ENCODE results near the gene CCDC183.
"Not testable (repeated sequence)": the region's sequence is repeated elsewhere in the genome, so short reads cannot be mapped to it uniquely, and the experiment has no call there.

The CCDC183 gene

GRCh38 chr9:136784997-136785361 is 11.2 kb upstream of the CCDC183 start:
- no peak for DNase-seq (ENCODE audit: low read depth in 2 of 2, low spot score in 1 of 2)

DNA sequence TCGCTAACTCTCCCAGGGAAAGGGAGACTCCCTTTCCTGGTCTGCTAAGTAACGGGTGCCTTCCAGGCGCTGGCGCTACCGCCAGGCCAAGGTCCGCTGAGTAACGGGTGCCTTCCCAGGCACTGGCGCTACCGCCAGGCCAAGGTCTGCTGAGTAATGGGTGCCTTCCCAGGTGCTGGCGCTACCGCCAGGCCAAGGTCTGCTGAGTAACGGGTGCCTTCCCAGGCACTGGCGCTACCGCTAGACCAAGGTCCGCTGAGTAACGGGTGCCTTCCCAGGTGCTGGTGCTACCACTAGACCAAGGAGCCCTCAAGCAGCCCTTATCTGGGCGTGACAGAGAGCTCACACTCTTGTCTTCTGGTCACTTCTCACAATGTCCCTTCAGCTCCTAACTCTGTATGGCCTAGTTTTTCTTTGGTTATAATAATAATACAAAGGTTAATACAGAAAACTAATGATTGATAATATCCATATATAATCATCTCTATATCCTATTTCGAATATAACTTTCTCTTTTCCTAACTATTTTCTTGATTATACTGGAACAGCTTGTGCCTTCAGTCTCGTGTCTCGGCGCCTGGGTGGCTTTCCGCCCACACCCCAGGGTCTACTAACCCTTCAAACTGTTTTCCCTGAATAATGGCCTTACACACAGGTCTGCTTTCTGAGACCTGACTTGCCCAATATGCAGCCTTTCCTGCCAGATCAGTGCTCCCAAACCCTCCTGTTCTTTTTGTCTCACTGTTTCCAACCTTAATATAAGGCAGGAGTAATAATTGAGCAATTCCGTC is 10.4 kb upstream of the CCDC183 start:
- not testable (repeated sequence) for DNase-seq (ENCODE audit: low read depth in 2 of 2, low spot score in 1 of 2)

- DNase-seq (ENCODE audit: low read depth in 2 of 2, low spot score in 1 of 2), result no peak
Measured at GRCh38 chr9:136786451-136786850, 9.7 kb upstream of the CCDC183 start.

DNA sequence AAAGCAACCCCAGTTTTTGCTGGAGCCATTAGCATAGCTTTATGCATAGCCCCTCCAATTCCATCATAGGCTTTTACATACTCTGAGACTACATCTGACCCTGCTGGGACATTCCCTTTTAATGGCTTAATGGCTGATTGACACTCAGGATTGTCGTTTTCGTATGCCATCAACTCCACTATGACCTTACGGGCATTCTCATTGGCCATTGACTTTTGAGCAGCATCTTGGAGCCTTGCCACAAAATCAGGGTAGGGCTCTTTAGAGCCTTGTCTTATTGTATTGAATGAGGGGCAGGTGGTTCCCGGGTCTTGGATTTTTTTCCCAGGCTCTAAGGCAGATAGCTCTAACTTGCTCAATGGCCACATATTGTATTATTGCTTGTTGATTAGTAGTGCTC is 9.2 kb upstream of the CCDC183 start:
- not testable (repeated sequence) for DNase-seq (ENCODE audit: low read depth in 2 of 2, low spot score in 1 of 2)

DNA sequence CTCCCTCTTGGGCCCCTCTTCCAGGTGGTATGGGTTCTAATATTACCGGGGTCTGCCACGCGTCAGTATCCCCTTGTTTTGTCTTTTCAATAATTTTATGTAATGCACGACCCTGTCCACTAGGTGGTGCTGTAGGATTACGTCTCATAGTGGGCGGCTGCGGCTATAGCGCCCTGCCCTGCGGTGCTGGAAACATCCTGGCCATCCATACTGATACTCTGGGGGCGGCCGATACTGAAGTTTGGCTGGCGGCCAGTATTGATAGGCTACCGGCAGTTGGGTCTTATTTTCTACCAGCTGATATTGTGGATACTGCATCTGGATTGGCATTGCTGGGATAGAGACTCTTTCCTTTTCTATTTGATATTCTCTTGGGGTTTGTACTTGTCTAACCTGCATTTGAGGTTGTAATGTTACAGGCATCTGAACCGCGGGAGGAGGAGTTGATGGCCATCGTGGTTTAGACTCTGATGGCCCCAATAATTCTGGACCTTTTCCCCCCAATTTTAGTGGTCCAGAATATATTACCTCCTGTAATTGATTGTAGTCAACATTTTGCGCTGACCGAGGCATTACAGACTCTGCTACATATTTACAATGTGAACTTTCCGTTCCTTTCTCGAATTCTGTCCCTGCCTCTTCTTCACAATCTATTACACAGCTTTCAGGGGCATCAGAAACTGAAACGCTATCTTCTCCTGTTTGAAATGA is 8.3 kb upstream of the CCDC183 start:
- peak; percentile 35 to 51 for DNase-seq (ENCODE audit: low read depth in 2 of 2, low spot score in 1 of 2)

GRCh38 chr9:136788644-136789522 is 7.3 kb upstream of the CCDC183 start:
- DNase-seq (ENCODE audit: low read depth in 2 of 2, low spot score in 1 of 2), result not testable (repeated sequence)

DNA sequence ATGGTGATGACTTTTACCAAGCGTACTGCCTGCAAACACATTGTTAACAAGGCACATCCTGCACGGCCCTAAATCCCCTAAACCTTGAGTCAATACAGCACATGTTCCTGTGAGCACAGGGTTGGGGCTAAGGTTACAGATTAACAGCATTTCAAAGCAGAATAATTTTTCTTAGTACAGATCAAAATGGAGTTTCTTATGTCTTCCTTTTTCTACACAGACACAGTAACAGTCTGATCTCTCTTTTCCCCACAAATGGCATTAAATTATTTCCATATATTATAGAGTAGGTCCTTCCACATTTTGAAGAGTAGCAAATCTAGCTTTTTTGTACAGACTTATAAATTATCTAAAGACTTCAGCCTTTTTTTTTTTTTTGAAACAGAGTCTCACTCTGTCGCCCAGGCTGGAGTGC is 6.6 kb upstream of the CCDC183 start:
- DNase-seq (ENCODE audit: low read depth in 2 of 2, low spot score in 1 of 2), result no peak

- peak; percentile 97 to 99 for DNase-seq (ENCODE audit: low read depth in 2 of 2, low spot score in 1 of 2)
Measured at GRCh38 chr9:136790640-136791515, 5.3 kb upstream of the CCDC183 start, which contains the start of gene TMEM141. Gene TMEM141, plus strand, starts transcription at chr9:136791344. Its CDS starts 27 bp downstream, at chr9:136791371.

DNA sequence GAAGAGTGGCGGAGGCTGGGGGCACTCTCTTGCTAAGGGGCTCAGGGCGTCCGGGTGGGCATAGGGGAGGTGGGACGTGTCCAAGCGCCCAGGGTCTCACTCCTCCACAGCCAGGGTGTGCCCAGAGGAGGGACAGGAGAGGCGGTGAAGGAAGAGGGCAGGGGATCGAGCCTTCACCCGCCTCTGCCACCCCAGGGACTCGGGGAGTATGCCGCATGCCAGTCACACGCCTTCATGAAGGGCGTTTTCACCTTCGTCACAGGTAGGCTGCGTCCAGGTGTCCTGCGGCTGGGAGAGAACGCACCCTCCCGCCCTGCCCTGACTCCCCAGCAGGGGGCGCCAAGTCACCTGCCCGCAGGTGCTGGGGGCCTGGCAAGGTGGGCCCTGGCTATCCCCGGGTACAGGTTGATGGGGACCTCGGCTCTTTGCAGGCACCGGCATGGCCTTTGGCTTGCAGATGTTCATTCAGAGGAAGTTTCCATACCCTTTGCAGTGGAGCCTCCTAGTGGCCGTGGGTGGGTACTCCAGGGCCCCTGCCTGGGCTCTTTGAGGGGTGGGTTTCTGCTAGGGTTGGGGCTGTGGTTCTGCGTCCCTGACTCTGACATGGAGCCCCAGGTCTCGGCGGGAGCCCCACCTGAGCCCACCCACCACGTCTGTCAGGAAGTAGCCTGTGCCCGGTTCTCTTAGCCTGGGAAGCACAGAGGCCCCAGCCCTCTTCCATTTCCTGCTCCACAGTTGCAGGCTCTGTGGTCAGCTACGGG is 4.4 kb upstream of the CCDC183 start:
- peak; percentile 29 to 38 for DNase-seq (ENCODE audit: low read depth in 2 of 2, low spot score in 1 of 2)

GRCh38 chr9:136792321-136793085 is 3.6 kb upstream of the CCDC183 start:
- DNase-seq (ENCODE audit: low read depth in 2 of 2, low spot score in 1 of 2), result no peak

DNA sequence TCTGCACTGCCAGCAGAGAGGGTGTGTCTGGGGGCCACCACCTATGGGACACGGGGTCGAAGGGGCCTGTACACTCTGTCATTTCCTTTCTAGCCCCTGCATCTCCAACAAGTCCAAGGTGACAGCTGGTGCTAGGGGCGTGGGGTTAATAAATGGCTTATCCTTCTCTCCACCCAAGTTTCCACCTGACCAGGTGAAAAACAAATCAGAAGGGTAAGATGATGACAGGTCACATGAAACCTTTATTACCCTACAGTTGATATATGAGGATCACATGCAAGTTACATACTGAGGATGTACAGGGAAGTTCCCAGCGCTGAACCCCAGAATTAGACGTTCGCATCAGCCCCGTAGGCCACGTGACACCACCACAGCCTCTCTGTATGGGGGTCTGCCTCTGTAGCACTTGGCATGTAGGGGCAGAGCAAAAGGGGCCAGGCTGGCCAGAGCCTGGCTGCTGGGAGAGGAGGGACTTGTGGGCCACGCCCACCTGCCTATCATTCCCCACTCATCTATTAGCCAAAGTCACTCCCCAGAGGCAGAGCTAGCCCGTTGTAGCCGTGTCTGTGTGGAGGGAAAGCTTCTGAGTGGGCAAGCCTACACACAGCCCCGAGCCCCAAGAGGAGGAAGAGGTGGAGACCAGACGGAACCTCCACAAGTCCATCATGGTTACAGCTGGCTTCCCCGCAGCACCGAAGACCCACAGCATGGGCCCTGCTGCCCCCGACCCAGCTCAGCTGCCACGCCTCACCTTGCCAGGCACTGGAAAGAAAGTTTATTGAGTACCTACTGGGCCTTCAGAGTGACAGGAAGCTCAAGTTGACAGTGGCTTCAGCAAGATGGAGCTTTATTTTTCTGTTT is 2.8 kb upstream of the CCDC183 start:
- DNase-seq (ENCODE audit: low read depth in 2 of 2, low spot score in 1 of 2), result no peak

DNA sequence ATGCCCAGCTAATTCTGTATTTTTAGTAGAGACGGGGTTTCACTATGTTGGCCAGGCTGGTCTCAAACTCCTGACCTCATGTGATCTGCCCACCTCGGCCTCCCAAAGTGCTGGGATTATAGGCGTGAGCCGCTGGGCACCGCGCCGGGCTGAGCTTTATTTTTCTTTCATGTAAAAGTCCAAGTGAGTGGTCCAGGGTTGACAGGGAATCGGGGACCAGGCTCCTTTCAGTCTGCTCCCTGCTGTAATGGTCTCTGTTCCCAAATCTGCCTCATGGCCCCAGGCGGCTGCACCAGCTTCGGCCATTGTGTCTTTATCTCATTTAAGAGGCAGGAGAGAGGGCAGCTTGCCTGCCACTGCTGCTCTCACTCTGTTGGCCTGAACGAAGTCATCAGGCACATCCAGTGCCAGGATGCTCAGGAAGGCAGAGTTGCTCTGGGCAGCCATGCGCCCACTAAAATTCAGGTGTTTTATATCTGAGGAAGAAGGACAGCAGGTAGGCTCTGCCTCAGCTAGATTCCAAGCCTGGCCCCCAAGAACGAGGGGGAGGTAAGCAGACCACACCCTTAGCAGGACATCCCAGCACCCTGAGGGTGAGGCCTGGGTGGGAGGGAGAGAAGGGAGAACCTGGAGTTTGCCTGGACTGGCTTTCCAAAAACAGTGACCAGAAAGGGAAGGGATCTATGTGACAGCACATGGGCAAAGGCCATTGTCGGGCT is 1.7 kb upstream of the CCDC183 start:
- DNase-seq (ENCODE audit: low read depth in 2 of 2, low spot score in 1 of 2), result no peak

GRCh38 chr9:136795000-136795348 is 1.2 kb upstream of the CCDC183 start:
- no peak for DNase-seq (ENCODE audit: low read depth in 2 of 2, low spot score in 1 of 2)

DNA sequence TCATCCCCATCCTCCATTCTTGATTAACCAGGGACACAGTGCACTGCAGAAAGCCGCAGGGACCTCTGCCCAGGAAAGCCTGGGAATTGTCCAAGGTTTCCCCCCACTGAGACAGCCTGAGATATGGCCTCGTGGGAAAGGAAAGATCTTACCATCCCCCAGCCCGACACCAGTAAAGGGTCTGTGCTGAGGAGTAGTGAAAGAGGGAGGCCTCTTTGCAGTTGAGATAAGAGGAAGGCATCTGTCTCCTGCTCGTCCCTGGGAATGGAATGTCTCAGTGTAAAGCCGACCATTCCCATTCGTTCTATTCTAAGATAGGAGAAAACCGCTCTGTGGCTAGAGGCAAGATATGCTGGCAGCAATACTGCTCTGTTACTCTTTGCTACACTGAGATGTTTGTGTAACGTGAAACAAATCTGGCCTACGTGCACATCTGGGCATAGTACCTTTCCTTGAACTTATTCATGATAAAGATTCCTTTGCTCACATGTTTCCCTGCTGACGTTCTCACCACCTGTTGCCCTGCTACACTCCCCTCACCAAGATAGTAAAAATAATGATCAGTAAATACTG is 723 bp downstream of the CCDC183 start:
- not testable (repeated sequence) for DNase-seq (ENCODE audit: low read depth in 2 of 2, low spot score in 1 of 2)

GRCh38 chr9:136798708-136799078 is 2.6 kb downstream of the CCDC183 start:
- DNase-seq (ENCODE audit: low read depth in 2 of 2, low spot score in 1 of 2), result no peak

DNA sequence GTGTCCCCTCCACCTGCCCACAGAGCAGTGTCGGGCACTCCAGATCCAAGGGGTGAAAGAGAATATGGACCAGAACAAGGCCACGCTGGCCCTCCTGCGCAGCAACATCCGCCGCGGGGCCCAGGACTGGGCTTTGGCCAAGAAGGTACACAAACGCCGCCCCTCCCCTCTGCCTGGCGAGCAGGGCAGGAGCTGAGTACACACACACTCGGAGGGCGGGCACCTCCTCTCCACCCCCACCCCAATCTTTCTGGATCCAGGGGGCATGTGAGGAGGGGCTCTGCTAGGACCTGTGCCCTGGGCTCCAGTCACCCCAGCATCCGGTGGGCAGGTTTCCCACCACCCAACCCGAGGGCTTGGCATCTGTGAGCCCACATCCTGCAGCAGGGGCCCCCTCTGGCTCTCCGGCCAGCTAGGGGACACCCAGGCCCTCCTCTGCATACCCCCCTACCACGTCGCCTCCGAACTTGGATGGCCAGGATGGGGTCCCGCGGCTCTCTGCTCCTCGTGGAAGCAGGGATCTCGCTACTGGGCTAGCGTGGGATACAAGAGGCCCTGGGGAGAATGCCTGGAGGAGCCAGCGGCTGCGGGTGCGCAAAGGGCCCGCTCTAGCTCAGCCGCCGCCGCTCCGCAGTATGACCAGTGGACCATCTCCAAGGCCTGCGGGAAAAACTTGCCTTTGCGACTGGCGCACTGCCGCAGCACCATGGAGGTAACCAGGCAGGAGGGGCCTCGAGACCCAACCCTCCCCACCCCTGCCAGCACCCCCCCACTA is 3.1 kb downstream of the CCDC183 start:
- DNase-seq (ENCODE audit: low read depth in 2 of 2, low spot score in 1 of 2), result no peak

Data from stimulated activated CD8-positive, alpha-beta memory T cell treated with anti-CD3 and anti-CD28 coated beads, Interleukin-4, amount 100 ng/mL, for 4 hours (primary cell).